GM18907 (cell line): ENCODE data around the gene TSPAN5.

ENCODE experiments used
- ATAC-seq: cut with Tn5 transposase; IDR thresholded peaks from one replicate; pipeline ENCODE4 v1.9.1; 2021; ENCODE audit warnings: mild to moderate bottlenecking, moderate library complexity; ENCODE audit not compliant: unreplicated experiment

Gene TSPAN5

DNA sequence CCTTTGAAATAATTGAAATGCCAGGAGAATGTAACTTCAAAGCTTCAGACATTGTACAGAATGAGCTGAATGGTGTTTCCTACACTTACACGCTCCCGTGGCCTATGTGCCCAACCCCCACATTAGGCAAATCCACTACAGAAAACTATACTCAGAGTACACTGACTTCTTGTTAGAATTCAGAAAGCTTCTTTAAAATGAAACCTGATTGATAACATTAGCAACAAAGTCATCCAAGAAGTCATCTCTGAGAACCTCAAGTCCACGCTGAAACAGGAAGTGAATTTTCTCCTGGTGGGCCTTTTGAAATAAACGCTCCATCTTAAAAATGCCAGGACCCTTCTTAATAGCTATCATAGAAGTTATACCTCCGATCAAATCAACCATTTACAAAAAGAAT lies 136.3 kb downstream of the TSPAN5 start:
- no peak for ATAC-seq

DNA sequence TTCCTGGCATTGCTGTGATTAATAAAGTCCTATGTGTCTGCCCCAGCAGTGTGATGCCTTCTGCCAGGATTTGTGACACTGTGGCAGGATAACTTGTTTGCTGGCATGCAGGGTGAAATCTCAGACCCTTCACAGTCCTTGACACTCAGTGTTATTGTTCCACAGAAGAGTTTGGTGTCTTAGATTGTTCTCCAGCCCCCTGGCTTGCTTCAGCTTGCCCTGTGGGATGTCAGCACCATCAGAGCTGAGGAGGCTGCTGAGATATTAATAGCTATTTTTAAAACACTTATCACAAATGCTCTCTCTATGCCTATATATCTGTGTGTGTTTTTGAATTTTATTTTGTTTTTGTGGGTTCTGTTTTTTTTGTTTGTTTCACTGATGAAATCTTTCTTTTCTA lies 136.9 kb downstream of the TSPAN5 start:
- no peak for ATAC-seq

DNA sequence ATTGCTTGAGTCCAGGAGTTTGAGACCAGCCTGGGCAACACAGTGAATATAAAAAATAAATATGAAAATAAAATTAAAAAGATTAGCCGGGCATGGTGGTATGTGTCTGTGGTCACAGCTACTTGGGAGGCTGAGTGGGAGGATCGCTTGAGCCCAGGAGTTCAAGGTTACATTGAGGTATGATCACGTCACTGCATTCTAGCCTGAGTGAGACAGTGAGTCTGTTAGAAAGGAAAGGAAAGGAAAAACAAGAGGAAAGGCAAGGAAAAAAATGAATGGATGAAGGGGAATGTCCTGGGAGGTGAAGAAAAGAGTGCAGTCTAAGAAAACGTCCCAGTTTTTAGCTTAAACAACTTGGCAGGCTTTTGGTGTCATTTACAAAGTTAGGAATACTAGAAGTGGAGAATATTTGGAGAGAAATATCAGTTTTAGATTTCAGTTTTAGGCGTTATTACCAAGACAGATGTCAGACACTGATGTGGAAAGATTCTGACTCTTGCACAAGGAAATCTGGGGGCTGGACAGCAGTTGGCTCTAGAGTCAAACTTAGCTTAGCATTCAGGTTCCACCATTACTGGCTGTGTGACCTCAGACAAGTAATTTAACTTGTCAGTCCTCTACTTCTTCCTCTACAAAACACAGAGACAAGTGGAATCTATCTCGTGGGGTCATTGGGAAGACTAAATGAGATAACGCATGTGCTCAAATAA lies 139.0 kb downstream of the TSPAN5 start:
- ATAC-seq, result no peak

DNA sequence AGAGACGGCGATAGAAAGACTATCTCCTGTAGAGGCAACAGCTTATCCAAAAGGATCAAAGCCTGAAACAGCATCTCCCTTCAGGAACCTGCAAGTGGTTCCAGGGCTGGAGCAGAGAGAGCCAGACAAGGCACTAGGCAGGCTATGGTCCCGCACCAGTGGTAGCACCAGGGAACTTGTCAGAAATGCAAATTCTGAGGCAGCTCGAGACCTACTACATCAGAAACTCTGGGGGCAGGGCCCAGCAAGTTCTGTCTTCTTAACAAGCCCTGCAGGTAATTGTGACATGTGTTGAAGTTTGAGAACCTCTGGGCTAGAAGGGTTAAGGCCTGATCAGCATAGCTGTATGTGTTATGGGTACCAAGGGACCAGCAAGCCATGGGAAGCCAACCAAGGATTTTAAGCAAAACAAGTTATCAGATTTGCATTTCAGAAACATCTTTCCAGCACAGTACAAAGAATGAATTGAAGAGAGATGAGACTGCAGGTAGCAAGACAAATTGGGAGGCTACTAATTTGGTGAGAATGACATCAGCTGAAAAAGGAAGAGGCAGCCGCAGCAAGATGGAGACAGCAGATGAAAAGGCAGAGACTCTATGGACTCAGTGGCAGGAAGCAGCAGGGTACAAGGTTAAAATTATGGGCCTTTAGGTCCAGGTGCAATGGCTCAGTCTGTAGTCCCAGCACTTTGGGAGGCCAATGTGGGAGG lies 139.7 kb downstream of the TSPAN5 start:
- ATAC-seq, result peak; percentile 98

DNA sequence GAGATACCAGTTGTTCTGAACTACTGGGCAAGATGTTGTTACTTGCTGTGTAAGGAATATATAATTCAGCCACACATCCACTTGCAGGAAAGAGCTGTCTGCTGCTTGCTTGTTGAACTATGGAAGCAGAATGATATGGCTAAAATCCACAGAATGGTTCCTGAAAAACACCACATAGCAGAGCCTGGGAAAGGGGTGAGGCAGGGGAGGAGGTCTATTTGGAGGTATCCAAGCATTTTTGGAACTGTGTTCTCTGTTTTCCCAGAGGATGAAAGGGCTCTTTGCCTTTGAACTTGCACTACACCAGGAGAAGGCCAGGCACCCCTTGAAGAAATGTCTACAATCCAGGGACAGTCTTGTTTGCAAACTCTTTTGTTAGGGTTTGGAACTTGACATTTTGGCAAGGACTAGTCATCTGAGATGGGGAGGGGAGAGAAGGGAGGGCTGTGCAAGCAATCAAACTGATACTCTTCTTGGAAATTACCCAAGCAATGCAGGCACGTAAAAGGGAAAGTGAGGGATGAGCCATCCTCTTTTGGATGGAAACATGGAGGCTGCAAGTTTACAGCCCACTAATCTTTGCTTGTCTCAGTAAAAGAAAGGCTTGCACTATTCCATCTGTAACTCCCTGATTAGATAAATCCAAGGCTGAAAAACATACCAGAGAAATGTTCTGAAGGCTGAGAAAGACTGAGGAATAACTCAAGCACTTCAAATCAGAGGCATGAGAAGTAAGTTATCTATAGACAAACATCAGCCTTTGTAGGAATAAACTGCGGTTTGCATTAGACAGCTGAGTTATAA lies 141.0 kb downstream of the TSPAN5 start:
- ATAC-seq, result no peak

DNA sequence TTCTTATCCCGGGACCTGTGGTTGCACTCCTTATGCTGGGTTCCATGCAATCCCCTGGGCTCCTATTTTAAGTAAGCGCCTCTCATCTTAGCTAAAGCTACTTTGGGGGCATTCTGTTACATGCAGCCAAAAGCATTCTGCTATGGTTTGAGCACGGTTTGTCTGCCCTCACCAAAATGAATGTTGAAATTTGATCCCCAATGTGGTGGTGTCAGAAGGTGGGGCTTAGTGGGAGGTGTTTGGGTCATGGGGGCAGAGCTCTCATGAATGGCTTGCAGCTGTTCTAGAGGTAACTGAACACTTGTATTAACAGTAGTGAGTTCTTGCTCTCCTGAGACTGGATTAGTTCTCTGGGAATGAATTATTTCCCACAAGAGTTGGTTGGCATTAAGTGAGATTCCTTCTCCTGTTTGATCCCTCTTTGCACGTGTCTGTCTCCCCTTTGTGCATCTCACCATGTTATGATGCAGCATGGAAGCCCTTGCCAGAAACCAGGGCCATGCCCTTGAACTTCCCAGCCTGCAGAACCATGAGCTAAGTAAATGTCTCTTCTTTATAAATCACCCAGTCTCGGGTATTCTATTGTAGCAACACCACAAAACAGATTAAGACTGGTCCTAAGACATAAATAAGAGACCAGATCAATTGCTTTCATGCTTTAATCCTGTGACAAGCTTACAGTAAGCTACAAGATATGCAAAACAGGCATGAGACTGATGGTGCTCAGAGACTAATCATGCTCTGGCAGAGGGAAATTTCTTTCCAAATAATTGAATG lies 141.8 kb downstream of the TSPAN5 start:
- ATAC-seq, result no peak

DNA sequence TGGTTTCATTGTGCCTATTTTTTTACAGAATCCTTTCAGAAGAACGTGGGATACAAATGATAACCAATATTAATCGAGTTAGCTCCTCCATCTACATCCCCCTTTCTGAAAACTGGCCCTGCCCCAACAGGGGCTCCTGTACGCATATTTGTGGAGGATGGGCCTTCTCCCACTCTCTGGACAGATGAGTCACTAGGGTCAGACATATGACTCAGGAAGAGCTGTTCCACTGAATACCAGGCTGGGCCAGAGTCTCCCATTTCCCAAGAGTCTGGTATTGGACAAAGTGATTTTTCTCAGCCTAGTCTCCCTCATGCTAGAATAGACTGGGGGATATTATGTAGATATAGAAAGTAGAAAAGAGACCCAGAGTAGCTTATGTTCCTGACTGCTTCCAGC lies 142.4 kb downstream of the TSPAN5 start:
- no peak for ATAC-seq

DNA sequence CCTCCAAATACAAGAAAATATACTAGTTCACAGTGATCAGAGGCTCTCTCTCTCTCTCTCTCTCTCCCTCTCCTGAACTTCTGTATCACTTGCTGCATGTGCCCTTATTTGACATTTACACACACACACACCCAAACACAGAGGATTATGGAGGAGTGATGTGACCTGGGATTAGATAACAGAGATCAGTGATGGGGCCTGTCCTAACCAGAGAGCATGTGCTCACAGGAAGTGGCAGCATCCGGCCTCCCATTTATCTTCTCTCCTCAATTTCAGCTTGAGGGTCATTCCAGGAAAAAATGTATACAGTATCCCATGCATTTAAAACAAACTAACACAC lies 143.0 kb downstream of the TSPAN5 start:
- ATAC-seq, result no peak

DNA sequence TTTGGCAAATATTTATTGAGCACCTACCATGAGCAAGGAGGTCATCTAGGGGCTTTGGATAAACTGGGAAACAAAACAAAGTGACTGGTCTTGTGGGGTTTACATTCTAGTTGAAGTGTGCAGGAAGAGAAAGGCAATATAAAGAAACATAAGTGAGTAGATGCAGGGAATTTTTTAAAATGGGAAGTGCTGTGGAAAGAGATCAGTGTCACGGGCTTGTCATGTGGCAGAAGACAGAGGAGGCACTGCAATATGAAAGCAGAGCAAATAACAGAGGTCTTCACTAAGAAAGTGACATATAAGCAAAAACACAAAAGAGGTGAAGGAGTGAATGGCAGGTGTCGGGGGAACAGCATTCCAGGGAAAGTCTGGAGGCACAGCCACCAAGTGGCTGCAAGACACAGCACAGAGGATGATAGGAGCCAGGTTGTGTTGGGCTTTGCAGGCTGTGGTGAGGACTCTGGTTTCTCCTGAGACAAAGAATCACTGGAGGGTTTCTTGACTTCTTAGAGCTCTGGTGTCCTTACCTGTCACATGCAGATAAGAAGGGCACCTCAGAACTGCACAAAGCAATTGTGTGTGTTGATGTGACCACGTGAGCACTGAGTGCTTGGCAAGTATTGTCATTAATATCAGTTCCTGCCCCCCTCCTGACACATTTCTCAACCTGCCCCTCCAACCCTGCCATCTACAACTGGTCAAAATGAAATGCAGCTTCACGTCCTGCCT lies 143.5 kb downstream of the TSPAN5 start:
- no peak for ATAC-seq

DNA sequence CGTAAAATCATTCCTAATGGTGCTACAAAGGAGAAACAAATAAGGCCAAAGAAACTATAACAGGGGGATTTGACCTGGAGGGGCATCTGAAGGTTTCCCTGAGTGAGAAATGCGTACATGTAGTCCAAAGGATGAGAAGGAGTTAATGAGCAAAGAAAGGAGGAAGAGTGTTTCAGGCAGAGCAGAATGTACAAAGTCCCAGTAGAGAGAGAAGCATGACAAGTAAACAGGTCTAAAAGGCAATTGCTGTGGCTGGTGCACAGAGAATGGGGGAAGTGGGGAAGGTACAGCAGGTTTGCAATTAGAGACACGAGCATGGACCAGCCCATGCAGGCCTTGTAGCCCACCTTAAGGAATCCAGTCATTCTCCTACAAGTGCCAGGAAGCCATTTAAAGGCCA lies 145.5 kb downstream of the TSPAN5 start:
- ATAC-seq, result no peak

DNA sequence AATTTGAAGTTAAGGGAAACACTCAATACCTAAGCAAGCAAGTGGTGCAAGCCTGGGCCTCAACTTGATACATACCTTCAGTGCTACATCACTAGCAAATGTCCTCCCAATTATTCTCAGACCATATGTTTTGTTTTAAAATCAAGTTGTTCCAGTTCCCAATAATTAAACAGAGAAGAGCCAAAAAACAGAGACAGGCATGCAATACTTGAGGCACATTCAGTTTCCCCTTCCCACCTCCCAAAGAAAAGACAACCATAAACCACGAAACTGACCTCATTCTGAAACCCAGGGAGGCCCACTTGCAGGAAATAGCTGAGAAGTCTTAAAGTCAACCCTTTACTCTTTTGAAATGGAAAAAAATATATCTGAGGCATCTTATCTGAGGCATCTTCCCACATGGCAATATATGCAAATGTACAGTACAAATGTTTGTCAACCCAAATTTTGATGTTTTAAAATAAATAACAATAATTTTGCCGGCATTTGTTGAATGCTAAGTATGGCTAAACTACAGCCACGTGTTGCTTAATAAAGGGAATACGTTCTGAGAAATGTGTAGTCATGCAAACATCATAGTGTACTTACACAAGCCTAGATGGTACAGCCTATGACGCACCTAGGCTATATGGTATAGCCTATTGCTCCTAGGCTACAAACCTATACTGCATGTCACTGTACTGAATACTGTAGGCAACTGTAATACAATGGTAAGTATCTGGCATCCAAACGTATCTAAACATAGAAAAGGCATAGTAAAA lies 147.5 kb downstream of the TSPAN5 start:
- no peak for ATAC-seq

DNA sequence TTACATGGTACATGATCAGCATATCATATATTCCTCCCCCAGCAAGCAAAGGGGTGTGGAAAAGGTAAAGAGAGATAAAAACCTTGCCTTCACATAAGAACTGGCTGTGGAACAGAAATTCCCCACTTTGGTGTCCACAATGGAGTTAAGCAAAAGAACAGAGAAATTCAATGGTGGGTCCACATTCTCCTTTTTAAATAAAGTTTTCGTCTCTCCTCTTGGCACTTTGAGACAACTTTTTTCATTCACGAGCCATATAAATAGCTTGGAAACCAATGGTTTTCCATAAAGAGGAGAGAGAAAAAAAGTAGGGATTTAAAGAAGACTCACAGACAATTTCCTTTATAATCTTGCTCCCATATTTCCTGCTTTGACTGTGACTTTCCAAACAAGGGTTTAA lies 148.1 kb downstream of the TSPAN5 start:
- ATAC-seq, result no peak

DNA sequence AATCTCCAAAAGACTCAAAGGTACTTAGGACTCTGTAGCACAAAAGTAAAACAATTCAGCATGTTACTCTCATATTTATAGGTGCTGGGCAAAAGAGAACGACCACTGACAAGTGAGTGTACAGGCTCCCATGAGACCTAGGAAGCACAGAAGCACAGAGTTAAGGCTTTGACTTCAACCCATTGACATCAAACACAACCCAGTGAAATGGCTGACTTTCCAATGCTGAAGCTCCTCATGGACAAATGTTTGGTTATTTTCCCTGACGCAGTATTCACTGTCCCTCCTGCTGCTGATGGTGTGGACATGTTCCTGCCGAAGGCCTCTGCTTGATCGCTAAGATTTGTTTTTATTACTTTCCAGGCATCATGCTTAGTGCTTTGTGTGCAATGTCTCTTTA lies 148.7 kb downstream of the TSPAN5 start:
- no peak for ATAC-seq

DNA sequence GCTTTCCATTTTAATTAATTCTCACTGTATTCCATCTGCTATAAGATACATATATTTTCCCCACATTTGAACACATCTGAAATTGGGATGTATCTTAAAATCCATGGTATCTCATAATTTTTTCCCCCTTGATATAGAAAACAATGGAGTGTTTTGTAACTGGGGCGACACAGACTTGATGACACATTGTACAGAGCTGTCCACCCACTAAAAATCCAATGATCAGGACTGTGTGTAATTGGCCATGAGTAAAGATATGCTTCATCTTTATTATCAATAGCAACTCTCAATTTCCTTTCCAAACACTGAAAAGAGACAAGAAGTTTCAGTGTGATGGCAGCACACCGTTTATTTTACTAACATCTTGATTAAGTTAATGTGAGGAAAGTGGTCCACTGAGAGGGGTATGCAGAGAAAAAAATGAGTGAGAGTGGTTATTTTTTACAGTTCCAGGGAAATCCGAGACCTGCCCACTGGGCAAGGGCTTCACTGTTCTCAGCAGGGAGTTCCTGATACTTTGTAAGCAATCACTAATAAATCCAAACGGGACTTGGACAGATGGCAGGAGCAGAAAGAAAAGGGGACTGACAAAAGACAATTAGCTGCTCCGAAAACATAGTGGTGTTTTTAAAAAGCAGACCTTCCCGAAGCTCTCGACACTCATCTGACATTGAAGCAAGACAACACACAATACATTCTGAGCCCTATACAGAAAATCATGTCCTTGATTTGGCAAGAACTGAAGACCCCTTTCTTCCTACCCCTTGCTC lies 149.4 kb downstream of the TSPAN5 start:
- ATAC-seq, result no peak

DNA sequence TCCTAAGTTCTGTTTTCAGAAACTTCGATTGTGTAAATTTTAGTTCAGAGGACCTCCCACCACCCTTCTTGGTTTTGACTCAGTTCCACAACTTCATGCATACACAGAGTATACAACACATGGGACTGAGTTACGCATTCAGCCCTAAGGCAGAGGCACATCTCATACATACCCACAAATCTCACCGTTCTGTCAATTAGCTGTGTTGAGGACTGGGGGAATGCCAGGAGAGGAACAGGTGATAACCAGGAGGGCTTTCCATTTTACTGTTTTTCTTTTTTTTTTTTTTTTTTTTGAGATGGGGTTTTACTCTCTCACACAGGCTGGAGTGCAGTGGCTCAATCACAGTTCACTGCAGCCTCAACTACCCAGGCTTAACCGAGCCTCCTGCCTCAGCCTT lies 150.2 kb downstream of the TSPAN5 start:
- no peak for ATAC-seq

DNA sequence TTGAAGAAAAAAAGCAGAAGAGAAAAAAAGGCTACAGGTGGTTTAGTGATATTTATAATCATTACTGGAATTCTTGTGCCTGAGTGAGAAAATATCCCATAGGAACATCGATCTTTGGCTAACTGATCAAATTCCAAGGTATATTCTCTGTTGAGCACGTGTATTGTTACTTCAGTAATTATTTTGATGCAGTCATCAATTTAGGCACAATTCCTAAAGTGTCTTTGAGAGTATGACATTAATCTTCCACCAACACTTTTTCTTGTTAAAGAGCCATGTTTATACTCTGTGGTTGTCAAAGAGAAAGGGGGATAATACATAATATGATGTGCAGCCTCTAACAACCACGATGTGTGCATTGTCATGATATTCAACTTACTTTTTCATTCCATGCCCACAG lies 151.1 kb downstream of the TSPAN5 start:
- ATAC-seq, result no peak

DNA sequence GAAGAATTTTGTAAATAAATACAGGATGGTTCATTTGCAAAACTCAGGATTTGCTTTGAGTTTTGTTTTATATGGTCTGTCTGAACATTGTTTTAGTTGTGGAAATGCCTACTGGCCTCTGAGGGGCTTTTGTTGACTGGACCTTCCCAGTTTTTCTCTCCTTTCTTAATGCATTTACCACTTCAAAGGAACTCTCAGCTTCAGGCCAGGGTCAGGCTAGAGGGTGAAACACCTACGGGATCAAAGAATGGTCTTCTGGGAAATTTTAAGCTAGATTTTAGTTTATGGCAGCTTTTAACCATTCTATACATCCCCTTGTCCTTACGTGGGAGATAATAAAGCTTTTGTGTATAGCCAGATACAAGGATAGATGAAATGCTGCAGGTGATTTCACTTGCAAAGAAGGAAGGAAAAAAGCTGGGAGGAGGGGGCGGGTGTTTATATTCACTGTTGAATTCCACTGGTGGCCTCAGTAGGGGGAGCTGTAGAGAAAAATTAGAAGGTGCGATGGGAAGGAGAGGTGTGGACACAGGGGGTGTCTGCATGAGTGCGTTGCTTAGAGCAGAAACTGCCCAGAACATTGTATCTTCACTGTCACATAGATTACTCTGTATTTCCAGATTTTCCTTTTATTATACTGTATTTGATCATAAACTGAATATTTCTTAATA lies 151.8 kb downstream of the TSPAN5 start:
- ATAC-seq, result no peak

DNA sequence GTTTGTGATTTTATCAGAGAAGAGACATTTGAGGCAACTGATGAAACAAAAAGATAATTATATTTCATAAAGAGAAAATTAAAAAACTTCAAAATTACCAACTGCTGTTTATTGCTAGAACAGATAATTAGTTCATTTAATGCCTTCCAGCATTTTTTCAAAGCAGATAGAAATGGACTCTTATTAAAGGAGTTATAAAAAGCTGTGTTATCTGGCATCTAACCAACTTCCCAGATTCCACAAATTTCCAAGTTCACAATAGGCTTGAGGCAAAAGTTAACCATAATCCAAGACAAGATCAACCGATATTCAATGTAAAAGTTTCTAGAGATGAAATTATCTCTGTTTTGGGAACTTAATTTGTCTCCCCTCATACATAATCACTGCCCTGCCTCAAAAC lies 152.4 kb downstream of the TSPAN5 start:
- ATAC-seq, result no peak

DNA sequence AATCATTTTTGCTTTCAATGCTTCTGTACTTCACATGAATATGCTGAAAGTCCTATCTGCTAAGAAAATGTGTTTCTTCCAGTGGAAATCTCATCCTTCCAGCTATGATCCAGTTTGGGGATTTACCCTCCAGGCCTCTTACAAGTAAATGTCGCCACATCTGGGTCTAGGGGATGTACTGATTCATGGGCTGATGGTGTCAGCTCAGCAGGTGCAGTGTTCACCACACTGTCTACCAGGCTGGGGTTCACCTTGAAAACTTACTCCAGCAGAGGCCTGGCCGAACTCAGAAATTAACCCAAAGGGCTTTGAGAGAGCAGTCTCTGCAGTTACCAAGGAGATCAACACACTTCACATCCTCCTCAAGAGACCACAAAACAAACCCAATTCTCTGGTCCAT lies 154.3 kb downstream of the TSPAN5 start:
- ATAC-seq, result no peak
